ENCODE data around the gene ALDH1L2. TPM values are rescaled to one million over a fixed set of nuclear protein-coding genes. Genes with fewer than 3 reads are reported as not detected.

The ALDH1L2 gene
- total and polyA plus RNA-seq, 3 donors from 2014 or later, result 2.3 to 3.5 (median 2.5) TPM

- TF ChIP-seq POLR2A (IDR thresholded peaks at IDR 0.05) (no peak), CTCF (IDR thresholded peaks at IDR 0.05) (no peak)
- intact Hi-C loops (cut with DNase I; ENCODE audit: low total_unique reads), result no loop called here
Observed at GRCh38 chr12:104994336-104994735, 89.9 kb downstream of the ALDH1L2 start.

GRCh38 chr12:104991565-104992128 is 92.6 kb downstream of the ALDH1L2 start:
- H3K36me3 ChIP-seq (ENCODE audit: low read depth, missing control alignments), result no peaks in the 10 kb centered on the region
- WGBS, 2 donors, result 84 to 86% methylated on average over 3 of the region's 3 CpGs

More at GRCh38 chr12:104994336-104994735, 89.9 kb downstream of the ALDH1L2 start:
- no peaks in the 10 kb centered on the region for H3K4me1 ChIP-seq
- 80 to 87% methylated on average over 3 of the region's 3 CpGs for WGBS, 2 donors
- H3K4me3 ChIP-seq, result no peak overlapping the region
- no peaks in the 10 kb centered on the region for H3K27me3 ChIP-seq
- DNase-seq, result no peak
- H3K27ac ChIP-seq, result no peak overlapping the region
- H3K9me3 ChIP-seq, result no peaks in the 10 kb centered on the region
- no peaks in the 10 kb centered on the region for H3K36me3 ChIP-seq (ENCODE audit: low read depth, missing control alignments)

GRCh38 chr12:104990950-104991349 is 93.3 kb downstream of the ALDH1L2 start:
- H3K4me3 ChIP-seq, result no peak overlapping the region
- WGBS, 2 donors, result 92 to 98% methylated on average over 4 of the region's 4 CpGs
- H3K9me3 ChIP-seq, result no peaks in the 10 kb centered on the region
- no peaks in the 10 kb centered on the region for H3K36me3 ChIP-seq (ENCODE audit: low read depth, missing control alignments)
- H3K27me3 ChIP-seq, result no peaks in the 10 kb centered on the region
- peaks cover 7% of the 10 kb centered on the region for H3K4me1 ChIP-seq
- no peak for DNase-seq
- TF ChIP-seq POLR2A (IDR thresholded peaks at IDR 0.05), result no peak
- TF ChIP-seq CTCF (IDR thresholded peaks at IDR 0.05), result no peak
- H3K27ac ChIP-seq, result no peak overlapping the region
- intact Hi-C loops (cut with DNase I; ENCODE audit: low total_unique reads), result no loop called here

More at GRCh38 chr12:104991565-104992128, 92.6 kb downstream of the ALDH1L2 start:
- Histone ChIP-seq H3K4me3 (no peak overlapping the region), H3K27me3 (no peaks in the 10 kb centered on the region), H3K9me3 (no peaks in the 10 kb centered on the region), H3K27ac (no peak overlapping the region), H3K4me1 (peaks cover 7% of the 10 kb centered on the region)
- no peak for DNase-seq
- intact Hi-C loops (cut with DNase I; ENCODE audit: low total_unique reads), result no loop called here
- TF ChIP-seq POLR2A (IDR thresholded peaks at IDR 0.05), result no peak
- no peak for TF ChIP-seq CTCF (IDR thresholded peaks at IDR 0.05)

DNA sequence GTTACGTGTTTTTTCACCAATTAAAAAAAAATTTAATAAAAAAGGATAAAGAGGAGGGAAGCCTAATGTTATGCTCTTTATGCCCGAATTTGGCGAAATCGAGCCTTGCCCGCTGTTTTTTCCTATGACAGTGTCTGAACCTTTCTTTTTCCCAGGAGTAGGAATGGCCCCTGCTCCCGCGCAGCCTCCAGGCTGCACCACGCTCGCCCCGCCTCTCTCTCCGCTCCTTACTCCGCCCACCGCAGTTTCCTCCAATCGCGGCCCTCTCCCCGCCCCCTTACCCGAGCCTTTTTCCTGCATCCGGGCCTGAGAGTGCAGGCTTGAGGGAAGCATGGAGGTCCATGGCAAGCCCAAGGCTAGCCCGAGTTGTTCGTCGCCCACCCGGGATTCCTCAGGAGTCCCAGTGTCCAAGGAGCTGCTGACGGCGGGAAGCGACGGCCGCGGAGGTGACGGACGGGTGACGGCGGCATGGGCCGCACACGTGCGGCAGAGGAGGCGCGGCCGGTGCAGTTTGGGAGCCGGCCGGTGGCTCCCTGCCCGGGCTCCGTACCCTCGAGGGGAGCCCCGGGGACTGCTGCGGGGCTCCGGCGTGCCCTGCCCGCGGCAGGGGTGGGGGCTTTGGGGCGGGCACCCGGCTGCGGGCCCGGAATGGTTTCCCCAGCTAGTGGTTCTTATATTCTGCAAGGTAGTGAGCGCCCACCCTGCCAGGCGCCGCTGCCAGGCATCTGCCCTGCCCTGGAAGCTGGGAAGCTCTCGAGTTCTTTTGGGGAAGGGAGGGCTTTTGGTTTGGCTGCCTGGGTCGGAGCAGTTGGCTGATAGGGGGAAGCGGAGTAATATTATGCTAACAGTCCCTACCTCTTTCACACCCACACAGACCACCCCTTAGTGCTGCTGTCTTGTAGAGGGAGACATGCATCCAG is 98.0 kb downstream of the ALDH1L2 start, which contains the start of gene NOPCHAP1:
NOPCHAP1 (plus strand) TSS at position 295 of the 920 bp plus-strand sequence; CDS start at position 332, 37 bp downstream.
- 0% methylated on average over 25 to 53 of the region's 59 CpGs for WGBS, 2 donors
- intact Hi-C loops (cut with DNase I; ENCODE audit: low total_unique reads), result no loop called here
- H3K36me3 ChIP-seq (ENCODE audit: low read depth, missing control alignments), result no peaks in the 10 kb centered on the region
- peak within 1 kb of the TSS; percentile 56 to 75 for H3K27ac ChIP-seq
- H3K9me3 ChIP-seq, result no peaks in the 10 kb centered on the region
- DNase-seq, result peak; percentile 97
- H3K27me3 ChIP-seq, result no peaks in the 10 kb centered on the region
- TF ChIP-seq POLR2A (IDR thresholded peaks at IDR 0.05), result peak; percentile 16
- TF ChIP-seq CTCF (IDR thresholded peaks at IDR 0.05), result no peak
- peaks cover 7% of the 10 kb centered on the region for H3K4me1 ChIP-seq
- peak within 1 kb of the TSS; percentile 80 to 92 for H3K4me3 ChIP-seq
